ENCODE results near the gene TSHZ3. TPM values are rescaled to one million over a fixed set of nuclear protein-coding genes. Genes with fewer than 3 reads are reported as not detected.

The TSHZ3 gene
- total and polyA plus RNA-seq, 2 of the 13 experiments (the other 11 are each of a cell fraction or from before 2014, with no cell fraction given): not detected

DNA sequence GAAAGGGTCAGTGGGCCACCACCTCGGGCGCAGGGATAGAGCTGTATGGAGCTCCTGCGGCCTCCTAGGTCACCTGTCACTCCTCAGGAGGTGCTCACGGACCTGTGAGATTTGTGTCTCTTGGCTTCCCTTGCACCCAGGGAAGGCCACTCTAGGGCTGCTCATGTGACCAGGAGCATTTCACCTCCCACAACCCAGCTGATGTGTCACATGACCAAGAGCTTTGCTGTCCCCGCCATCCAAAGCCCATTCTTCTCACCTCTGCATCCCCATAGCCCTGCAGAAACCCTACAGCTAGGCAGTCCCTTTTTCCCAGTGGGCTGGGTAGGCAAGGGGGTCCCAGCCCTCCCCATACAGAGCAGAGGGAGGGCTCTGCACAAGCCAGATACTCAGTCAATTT is 51.2 kb downstream of the TSHZ3 start:
- Histone ChIP-seq H3K79me2 (ENCODE audit: insufficient read depth, low read length) (no peaks in the 10 kb centered on the region), H3K4me2 (ENCODE audit: low read depth, low read length) (no peak overlapping the region), H3K36me3 (replicated peaks in 1 of 2; ENCODE audit: control insufficient read depth in 1 of 2, insufficient read depth in 2 of 2, low read length in 2 of 2) (no peaks in the 10 kb centered on the region), H3K9ac (ENCODE audit: insufficient read depth, low read depth, low read length) (no peak overlapping the region), H3K27ac (ENCODE audit: extremely low read length, insufficient read depth, low read length) (no peak overlapping the region), H4K20me1 (ENCODE audit: insufficient read depth, low read length) (no peaks in the 10 kb centered on the region), H3K4me1 (ENCODE audit: insufficient read depth, low read length) (no peaks in the 10 kb centered on the region), H2AFZ (ENCODE audit: low read length) (no peak overlapping the region), H3K9me3 (ENCODE audit: low read length) (peaks cover 14% of the 10 kb centered on the region), H3K4me3 (replicated peaks in 1 of 3; ENCODE audit: insufficient read depth in 1 of 3, low read depth in 2 of 3, low read length in 3 of 3) (no peak overlapping the region), H3K27me3 (ENCODE audit: control insufficient read depth in 1 of 2, insufficient read depth in 2 of 2, low read length in 2 of 2) (no peaks in the 10 kb centered on the region)
- CTCF ChIA-PET (ENCODE audit: low intra/inter-chr PET ratio, low total read pairs): no interaction called here
- ATAC-seq (no peak), FAIRE-seq (no peak), DNase-seq (ENCODE audit: low spot score) (no peak)
- intact Hi-C loops (cut with micrococcal nuclease; ENCODE audit: unreplicated experiment): no loop called here
- 0% methylated on average over 1 of the region's 5 CpGs for WGBS (ENCODE audit: low lambda C conversion rate)
- POLR2A ChIA-PET: no interaction called here
- BruUV-seq (replicated peaks): no TSS peak
- TF ChIP-seq, protein P1, sequence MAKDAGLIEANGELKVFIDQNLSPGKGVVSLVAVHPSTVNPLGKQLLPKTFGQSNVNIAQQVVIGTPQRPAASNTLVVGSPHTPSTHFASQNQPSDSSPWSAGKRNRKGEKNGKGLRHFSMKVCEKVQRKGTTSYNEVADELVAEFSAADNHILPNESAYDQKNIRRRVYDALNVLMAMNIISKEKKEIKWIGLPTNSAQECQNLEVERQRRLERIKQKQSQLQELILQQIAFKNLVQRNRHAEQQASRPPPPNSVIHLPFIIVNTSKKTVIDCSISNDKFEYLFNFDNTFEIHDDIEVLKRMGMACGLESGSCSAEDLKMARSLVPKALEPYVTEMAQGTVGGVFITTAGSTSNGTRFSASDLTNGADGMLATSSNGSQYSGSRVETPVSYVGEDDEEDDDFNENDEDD (CRISPR knock-in tag; IDR thresholded peaks at IDR 0.05; ENCODE audit: borderline replicate concordance): no peak
- no peak for TF ChIP-seq TAF15 (IDR thresholded peaks at IDR 0.05; ENCODE audit: low read depth, low read length, poor library complexity, severe bottlenecking)
- TF ChIP-seq RFX1 (IDR thresholded peaks at IDR 0.05): no peak
- in situ Hi-C loops (cut with HindIII; ENCODE audit: extremely low pct_ligation_motif_present, low pct_unique_long_range_greater_than_20kb): no loop called here

DNA sequence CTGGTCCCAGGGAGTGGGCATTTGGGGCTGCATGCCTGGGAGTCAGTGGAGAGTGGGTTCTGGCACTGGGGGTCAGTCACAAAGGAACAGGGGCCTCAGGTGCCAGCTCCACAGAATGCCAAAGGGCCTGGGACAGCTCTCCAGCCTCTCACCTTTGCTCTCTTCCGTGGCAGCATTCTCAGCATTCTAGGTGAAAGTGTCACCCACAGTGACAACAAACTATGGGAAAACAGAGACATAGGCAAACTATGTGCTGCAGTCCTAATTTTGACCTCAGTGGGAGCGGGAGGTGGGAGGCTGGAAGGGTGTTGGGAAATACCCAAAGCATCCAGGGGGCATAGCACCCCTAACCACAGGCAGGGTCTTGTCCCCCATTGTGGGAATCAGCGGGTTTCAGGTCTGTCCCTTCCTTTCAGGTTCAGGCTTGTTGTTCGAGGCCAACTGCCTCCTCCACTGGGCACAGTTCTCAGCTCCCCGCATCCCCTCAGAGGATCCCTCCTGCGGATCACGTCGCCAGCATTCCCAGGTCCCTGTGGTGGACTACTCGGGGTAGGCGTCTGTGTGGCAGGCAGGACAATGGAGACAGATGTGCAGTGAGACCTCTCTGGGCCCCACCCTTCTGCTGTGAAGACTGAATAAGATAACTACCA is 52.4 kb downstream of the TSHZ3 start:
- 33% methylated on average over 10 of the region's 10 CpGs for WGBS (ENCODE audit: low lambda C conversion rate)
- Histone ChIP-seq H3K4me1 (ENCODE audit: insufficient read depth, low read length) (no peaks in the 10 kb centered on the region), H3K27me3 (ENCODE audit: control insufficient read depth in 1 of 2, insufficient read depth in 2 of 2, low read length in 2 of 2) (no peaks in the 10 kb centered on the region), H4K20me1 (ENCODE audit: insufficient read depth, low read length) (no peaks in the 10 kb centered on the region), H3K9ac (ENCODE audit: insufficient read depth, low read depth, low read length) (no peak overlapping the region), H3K4me2 (ENCODE audit: low read depth, low read length) (no peak overlapping the region), H3K27ac (ENCODE audit: extremely low read length, insufficient read depth, low read length) (no peak overlapping the region), H2AFZ (ENCODE audit: low read length) (no peak overlapping the region), H3K4me3 (replicated peaks in 1 of 3; ENCODE audit: insufficient read depth in 1 of 3, low read depth in 2 of 3, low read length in 3 of 3) (no peak overlapping the region), H3K36me3 (replicated peaks in 1 of 2; ENCODE audit: control insufficient read depth in 1 of 2, insufficient read depth in 2 of 2, low read length in 2 of 2) (no peaks in the 10 kb centered on the region), H3K79me2 (ENCODE audit: insufficient read depth, low read length) (no peaks in the 10 kb centered on the region), H3K9me3 (ENCODE audit: low read length) (peaks cover 20% of the 10 kb centered on the region)
- in situ Hi-C loops (cut with HindIII; ENCODE audit: extremely low pct_ligation_motif_present, low pct_unique_long_range_greater_than_20kb): no loop called here
- ATAC-seq (no peak), DNase-seq (ENCODE audit: low spot score) (no peak), FAIRE-seq (no peak)
- intact Hi-C loops (cut with micrococcal nuclease; ENCODE audit: unreplicated experiment): no loop called here
- TF ChIP-seq, protein P2, sequence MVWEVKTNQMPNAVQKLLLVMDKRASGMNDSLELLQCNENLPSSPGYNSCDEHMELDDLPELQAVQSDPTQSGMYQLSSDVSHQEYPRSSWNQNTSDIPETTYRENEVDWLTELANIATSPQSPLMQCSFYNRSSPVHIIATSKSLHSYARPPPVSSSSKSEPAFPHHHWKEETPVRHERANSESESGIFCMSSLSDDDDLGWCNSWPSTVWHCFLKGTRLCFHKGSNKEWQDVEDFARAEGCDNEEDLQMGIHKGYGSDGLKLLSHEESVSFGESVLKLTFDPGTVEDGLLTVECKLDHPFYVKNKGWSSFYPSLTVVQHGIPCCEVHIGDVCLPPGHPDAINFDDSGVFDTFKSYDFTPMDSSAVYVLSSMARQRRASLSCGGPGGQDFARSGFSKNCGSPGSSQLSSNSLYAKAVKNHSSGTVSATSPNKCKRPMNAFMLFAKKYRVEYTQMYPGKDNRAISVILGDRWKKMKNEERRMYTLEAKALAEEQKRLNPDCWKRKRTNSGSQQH (CRISPR knock-in tag; IDR thresholded peaks at IDR 0.05; ENCODE audit: low read depth): no peak
- TF ChIP-seq IKZF4 (CRISPR knock-in tag; IDR thresholded peaks at IDR 0.05; ENCODE audit: borderline replicate concordance, low read depth, not compliant biosample characterization): no peak
- TF ChIP-seq, protein P3, sequence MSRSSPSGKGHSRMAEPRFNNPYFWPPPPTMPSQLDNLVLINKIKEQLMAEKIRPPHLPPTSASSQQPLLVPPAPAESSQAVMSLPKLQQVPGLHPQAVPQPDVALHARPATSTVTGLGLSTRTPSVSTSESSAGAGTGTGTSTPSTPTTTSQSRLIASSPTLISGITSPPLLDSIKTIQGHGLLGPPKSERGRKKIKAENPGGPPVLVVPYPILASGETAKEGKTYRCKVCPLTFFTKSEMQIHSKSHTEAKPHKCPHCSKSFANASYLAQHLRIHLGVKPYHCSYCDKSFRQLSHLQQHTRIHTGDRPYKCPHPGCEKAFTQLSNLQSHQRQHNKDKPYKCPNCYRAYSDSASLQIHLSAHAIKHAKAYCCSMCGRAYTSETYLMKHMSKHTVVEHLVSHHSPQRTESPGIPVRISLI (CRISPR knock-in tag; IDR thresholded peaks at IDR 0.05; ENCODE audit: borderline replicate concordance): no peak
- ChIA-PET POLR2A (no interaction called here), CTCF (ENCODE audit: low intra/inter-chr PET ratio, low total read pairs) (no interaction called here)
- BruUV-seq (replicated peaks): no TSS peak

All from HepG2 (cell line).